ENCODE data around the gene NID1.

NID1 gene

DNA sequence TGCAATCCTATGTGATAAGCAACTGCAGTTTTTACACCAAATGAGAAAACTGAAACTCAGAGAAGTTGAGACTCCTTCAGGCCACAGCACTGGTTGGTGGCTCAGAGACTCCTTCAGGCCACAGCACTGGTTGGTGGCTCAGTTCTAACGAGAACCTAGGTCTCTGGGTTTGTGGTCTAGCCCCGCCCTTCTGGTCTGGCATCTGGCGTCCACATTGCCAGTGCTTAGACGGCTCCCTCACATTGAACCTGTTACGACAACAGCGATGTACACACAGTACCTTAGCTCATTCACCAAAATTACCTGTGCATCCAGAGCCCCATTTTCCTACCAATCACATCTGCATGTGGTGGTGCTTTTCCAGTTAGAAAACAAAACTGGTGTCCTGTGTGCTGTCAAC lies 66.1 kb downstream of the NID1 start:
- no peak overlapping the region for H3K4me3 ChIP-seq (ENCODE audit: low read length)
- no peak overlapping the region for H3K9ac ChIP-seq (ENCODE audit: low read length)
- no peak overlapping the region for H3K27ac ChIP-seq (ENCODE audit: low read length)

GRCh38 chr1:235997931-235998330 lies 67.0 kb downstream of the NID1 start:
- H4K20me1 ChIP-seq (ENCODE audit: insufficient read depth, low read length): no peaks in the 10 kb centered on the region
- H3K9ac ChIP-seq (ENCODE audit: low read length): no peak overlapping the region
- H3K4me1 ChIP-seq (ENCODE audit: low read length): no peaks in the 10 kb centered on the region
- H3F3A ChIP-seq (ENCODE audit: insufficient read depth, low read length): no peaks in the 10 kb centered on the region
- H3K9me3 ChIP-seq (replicated peaks; ENCODE audit: insufficient read depth, low read length): no peaks in the 10 kb centered on the region
- no peaks in the 10 kb centered on the region for H3K79me2 ChIP-seq (ENCODE audit: low read length)
- H2AFZ ChIP-seq (ENCODE audit: low read length): no peak overlapping the region
- H3K4me2 ChIP-seq (ENCODE audit: low read depth, low read length): no peak overlapping the region
- no peak overlapping the region for H3K27ac ChIP-seq (ENCODE audit: low read length)
- no peaks in the 10 kb centered on the region for H3K36me3 ChIP-seq (replicated peaks; ENCODE audit: insufficient read depth, low read length)
- DNase-seq: no peak
- TF ChIP-seq EZH2 (optimal IDR thresholded peaks at IDR 0.05; ENCODE audit: low read depth, low read length) (no peak), CTCF (IDR thresholded peaks at IDR 0.05; ENCODE audit: low read length) (no peak), EZH2phosphoT487 (IDR thresholded peaks at IDR 0.05; ENCODE audit: low read length) (no peak)
- no peak overlapping the region for H3K4me3 ChIP-seq (ENCODE audit: low read length)
- H3K27me3 ChIP-seq (replicated peaks; ENCODE audit: insufficient read depth, low read length): no peaks in the 10 kb centered on the region
- no peaks in the 10 kb centered on the region for H3K9me2 ChIP-seq (replicated peaks; ENCODE audit: insufficient read depth, low read length)

More for the DNA sequence above, 66.1 kb downstream of the NID1 start:
- H3K9me3 ChIP-seq (replicated peaks; ENCODE audit: insufficient read depth, low read length): no peaks in the 10 kb centered on the region
- H4K20me1 ChIP-seq (ENCODE audit: insufficient read depth, low read length): no peaks in the 10 kb centered on the region
- no peaks in the 10 kb centered on the region for H3K27me3 ChIP-seq (replicated peaks; ENCODE audit: insufficient read depth, low read length)
- H3K36me3 ChIP-seq (replicated peaks; ENCODE audit: insufficient read depth, low read length): no peaks in the 10 kb centered on the region
- H3F3A ChIP-seq (ENCODE audit: insufficient read depth, low read length): no peaks in the 10 kb centered on the region
- DNase-seq: no peak
- TF ChIP-seq EZH2 (optimal IDR thresholded peaks at IDR 0.05; ENCODE audit: low read depth, low read length) (no peak), CTCF (IDR thresholded peaks at IDR 0.05; ENCODE audit: low read length) (no peak), EZH2phosphoT487 (IDR thresholded peaks at IDR 0.05; ENCODE audit: low read length) (no peak)
- no peaks in the 10 kb centered on the region for H3K9me2 ChIP-seq (replicated peaks; ENCODE audit: insufficient read depth, low read length)
- H3K4me1 ChIP-seq (ENCODE audit: low read length): no peaks in the 10 kb centered on the region
- H2AFZ ChIP-seq (ENCODE audit: low read length): no peak overlapping the region
- no peak overlapping the region for H3K4me2 ChIP-seq (ENCODE audit: low read depth, low read length)
- no peaks in the 10 kb centered on the region for H3K79me2 ChIP-seq (ENCODE audit: low read length)

- H3K4me2 ChIP-seq (ENCODE audit: low read depth, low read length): no peak overlapping the region
- H3K27me3 ChIP-seq (replicated peaks; ENCODE audit: insufficient read depth, low read length): no peaks in the 10 kb centered on the region
Measured at GRCh38 chr1:235997049-235997448, 67.8 kb downstream of the NID1 start.

More at GRCh38 chr1:235997049-235997448, 67.8 kb downstream of the NID1 start:
- Histone ChIP-seq H3K4me3 (ENCODE audit: low read length) (no peak overlapping the region), H3K27ac (ENCODE audit: low read length) (no peak overlapping the region), H3K9me2 (replicated peaks; ENCODE audit: insufficient read depth, low read length) (no peaks in the 10 kb centered on the region), H3K36me3 (replicated peaks; ENCODE audit: insufficient read depth, low read length) (no peaks in the 10 kb centered on the region), H2AFZ (ENCODE audit: low read length) (no peak overlapping the region), H3K9me3 (replicated peaks; ENCODE audit: insufficient read depth, low read length) (no peaks in the 10 kb centered on the region), H3K9ac (ENCODE audit: low read length) (no peak overlapping the region), H4K20me1 (ENCODE audit: insufficient read depth, low read length) (no peaks in the 10 kb centered on the region), H3K79me2 (ENCODE audit: low read length) (no peaks in the 10 kb centered on the region), H3K4me1 (ENCODE audit: low read length) (no peaks in the 10 kb centered on the region), H3F3A (ENCODE audit: insufficient read depth, low read length) (no peaks in the 10 kb centered on the region)
- TF ChIP-seq EZH2phosphoT487 (IDR thresholded peaks at IDR 0.05; ENCODE audit: low read length) (no peak), EZH2 (optimal IDR thresholded peaks at IDR 0.05; ENCODE audit: low read depth, low read length) (no peak), CTCF (IDR thresholded peaks at IDR 0.05; ENCODE audit: low read length) (no peak)
- DNase-seq: no peak
